PFSK-1 (cell line): ENCODE data around the gene C19orf85.

ENCODE experiments used
- FOXP2 ChIP-seq: optimal IDR thresholded peaks from 2 replicates; pipeline ENCODE3; 2011; ENCODE audit warnings: borderline replicate concordance, control low read depth, inconsistent platforms; ENCODE audit not compliant: insufficient read depth; ENCODE audit errors: extremely low read length, extremely low read depth
- POLR2AphosphoS5 ChIP-seq: IDR thresholded peaks from 2 replicates; pipeline ENCODE4 v1.6.1; 2012; ENCODE audit warnings: low read depth, mild to moderate bottlenecking, control low read depth, low read length, moderate library complexity
- REST ChIP-seq, 2 experiments: IDR thresholded peaks; 2 replicates each; pipeline versions ENCODE4 v1.6.1 to v1.8.0; 2011 to 2012; ENCODE audit warnings: low read depth in 2 of 2, low read length in 2 of 2, control low read depth in 1 of 2, inconsistent platforms in 1 of 2, mild to moderate bottlenecking in 1 of 2, moderate library complexity in 1 of 2; ENCODE audit not compliant: insufficient read depth in 1 of 2
- SIN3A ChIP-seq: IDR thresholded peaks from 2 replicates; pipeline ENCODE4 v1.6.1; 2012; ENCODE audit warnings: mild to moderate bottlenecking, low read length, moderate library complexity, borderline replicate concordance; ENCODE audit not compliant: insufficient read depth
- TAF1 ChIP-seq: IDR thresholded peaks from 2 replicates; pipeline ENCODE4 v1.6.1; 2012; ENCODE audit warnings: low read length, control low read depth, borderline replicate concordance; ENCODE audit not compliant: insufficient read depth

C19orf85 gene

GRCh38 chr19:55495646-55496349 is 31.2 kb upstream of the C19orf85 start:
- TF ChIP-seq POLR2AphosphoS5 (no peak), SIN3A (no peak), FOXP2 (no peak), TAF1 (no peak), REST (IDR thresholded peaks at IDR 0.05; ENCODE audit: insufficient read depth in 1 of 2, low read depth in 2 of 2, low read length in 2 of 2) (no peak)

- no peak; a peak in 1 of 4 replicates for TF ChIP-seq REST (IDR thresholded peaks at IDR 0.05; ENCODE audit: insufficient read depth in 1 of 2, low read depth in 2 of 2, low read length in 2 of 2)
- TF ChIP-seq FOXP2 = no peak
- no peak for TF ChIP-seq TAF1
- no peak for TF ChIP-seq POLR2AphosphoS5
- no peak for TF ChIP-seq SIN3A
Observed at GRCh38 chr19:55494172-55494761, 29.7 kb upstream of the C19orf85 start.

GRCh38 chr19:55493645-55494171 is 29.2 kb upstream of the C19orf85 start:
- TF ChIP-seq FOXP2 = no peak
- no peak for TF ChIP-seq POLR2AphosphoS5
- no peak for TF ChIP-seq SIN3A
- no peak for TF ChIP-seq TAF1
- no peak for TF ChIP-seq REST (IDR thresholded peaks at IDR 0.05; ENCODE audit: insufficient read depth in 1 of 2, low read depth in 2 of 2, low read length in 2 of 2)

GRCh38 chr19:55493052-55493644 is 28.6 kb upstream of the C19orf85 start:
- TF ChIP-seq REST (IDR thresholded peaks at IDR 0.05; ENCODE audit: insufficient read depth in 1 of 2, low read depth in 2 of 2, low read length in 2 of 2) (no peak), TAF1 (no peak), SIN3A (no peak), FOXP2 (no peak), POLR2AphosphoS5 (no peak)
